HEK293T (cell line): ENCODE data around the gene RASSF4.

Experiments used
- CTCF ChIA-PET: fragments of 350-600 bp; formaldehyde crosslinking; extraction: SDS; loops from one replicate; lab custom pipeline; 2021; ENCODE audit warnings: antibody characterized with exemption, inconsistent platforms; lab: Yijun Ruan, JAX
- POLR2A ChIA-PET: fragments of 350-600 bp; formaldehyde crosslinking; extraction: SDS; loops from one replicate; lab custom pipeline; 2020; ENCODE audit warnings: antibody characterized with exemption, inconsistent platforms; lab: Yijun Ruan, JAX
- DNase-seq: peaks from one replicate; pipeline ENCODE4 v3.0.0; 2012; ENCODE audit warnings: mixed read lengths; ENCODE audit errors: extremely low spot score
- ARNT ChIP-seq: fragments of 450-650 bp; IDR thresholded peaks from 2 replicates; pipeline ENCODE4 v1.6.1; 2017; ENCODE audit warnings: mild to moderate bottlenecking
- BHLHE40 ChIP-seq: fragments of 450-650 bp; IDR thresholded peaks from 2 replicates; pipeline ENCODE4 v1.6.1; 2016; ENCODE audit warnings: mild to moderate bottlenecking, moderate library complexity, borderline replicate concordance
- CTBP1 ChIP-seq: fragments of 450-650 bp; IDR thresholded peaks from 2 replicates; pipeline ENCODE4 v1.6.1; 2016; ENCODE audit warnings: borderline replicate concordance
- ELF4 ChIP-seq: fragments of 450-650 bp; IDR thresholded peaks from 2 replicates; pipeline ENCODE4 v1.6.1; 2017; ENCODE audit warnings: antibody characterized with exemption
- FOXA1 ChIP-seq: fragments of 450-650 bp; IDR thresholded peaks from 2 replicates; pipeline ENCODE4 v1.6.1; 2016; ENCODE audit warnings: mild to moderate bottlenecking
- FOXK2 ChIP-seq: fragments of 450-650 bp; IDR thresholded peaks from 2 replicates; pipeline ENCODE4 v1.6.1; 2016; ENCODE audit warnings: mild to moderate bottlenecking
- FOXM1 ChIP-seq: fragments of 450-650 bp; IDR thresholded peaks from 2 replicates; pipeline ENCODE4 v1.6.1; 2017; ENCODE audit warnings: mild to moderate bottlenecking, borderline replicate concordance
- HDGF ChIP-seq: fragments of 450-650 bp; IDR thresholded peaks from 2 replicates; pipeline ENCODE4 v1.6.1; 2017; ENCODE audit warnings: antibody characterized with exemption, borderline replicate concordance
- L3MBTL2 ChIP-seq: fragments of 450-650 bp; conservative IDR thresholded peaks from 2 replicates; pipeline ENCODE4 v1.6.1; 2016; ENCODE audit warnings: mild to moderate bottlenecking
- LEF1 ChIP-seq: fragments of 450-650 bp; IDR thresholded peaks from 2 replicates; pipeline ENCODE4 v1.6.1; 2017; ENCODE audit warnings: mild to moderate bottlenecking, borderline replicate concordance
- NFRKB ChIP-seq: fragments of 450-650 bp; IDR thresholded peaks from 2 replicates; pipeline ENCODE4 v1.6.1; 2016; ENCODE audit warnings: mild to moderate bottlenecking, moderate library complexity
- SP1 ChIP-seq: fragments of 450-650 bp; IDR thresholded peaks from 2 replicates; pipeline ENCODE4 v1.6.1; 2017
- SUZ12 ChIP-seq: fragments of 450-650 bp; IDR thresholded peaks from 2 replicates; pipeline ENCODE4 v1.6.1; 2016; ENCODE audit warnings: mild to moderate bottlenecking
- TARDBP ChIP-seq: fragments of 450-650 bp; IDR thresholded peaks from 2 replicates; pipeline ENCODE4 v1.6.1; 2016
- ZNF384 ChIP-seq: fragments of 450-650 bp; IDR thresholded peaks from 2 replicates; pipeline ENCODE4 v1.6.1; 2016
- TF ChIP-seq, protein P1 (sequence below): fragments of 450-650 bp; IDR thresholded peaks from 2 replicates; pipeline ENCODE4 v1.6.1; 2016

The RASSF4 gene

DNA sequence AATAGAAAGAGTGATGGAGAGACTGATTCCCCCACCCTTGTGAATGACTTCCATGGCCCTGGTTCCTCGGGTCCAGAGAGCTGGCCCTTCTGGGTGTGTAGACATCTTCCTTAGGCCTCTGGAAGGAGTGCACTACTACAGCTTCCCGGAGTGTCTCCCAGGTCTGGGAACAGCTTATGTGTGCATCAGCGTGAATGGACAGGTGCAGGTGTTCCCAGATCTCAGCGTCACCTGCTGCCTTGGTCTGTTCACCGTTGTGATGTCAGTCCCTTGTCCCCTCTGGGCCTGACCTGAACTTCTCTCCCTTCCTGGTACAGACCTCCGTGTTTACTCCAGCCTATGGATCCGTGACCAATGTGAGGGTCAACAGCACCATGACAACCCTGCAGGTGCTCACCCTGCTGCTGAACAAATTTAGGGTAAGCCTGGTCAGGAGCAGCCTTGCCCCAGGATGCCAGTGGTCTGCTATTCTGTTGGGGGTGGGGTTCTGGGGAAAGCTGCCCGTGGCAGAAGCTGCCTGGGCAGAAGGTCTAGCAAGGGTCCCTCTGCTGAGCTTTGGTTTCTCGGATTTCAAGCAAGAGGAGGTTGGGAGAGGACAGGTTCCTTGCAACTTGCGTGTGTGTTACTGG lies 29.5 kb downstream of the RASSF4 start:
- POLR2A ChIA-PET, result no interaction called here
- TF ChIP-seq FOXK2, result no peak
- no peak for TF ChIP-seq SP1
- TF ChIP-seq HDGF, result no peak
- no peak for TF ChIP-seq TARDBP
- no peak for TF ChIP-seq ARNT
- no peak for TF ChIP-seq FOXM1
- TF ChIP-seq FOXA1, result no peak
- TF ChIP-seq, protein P1, sequence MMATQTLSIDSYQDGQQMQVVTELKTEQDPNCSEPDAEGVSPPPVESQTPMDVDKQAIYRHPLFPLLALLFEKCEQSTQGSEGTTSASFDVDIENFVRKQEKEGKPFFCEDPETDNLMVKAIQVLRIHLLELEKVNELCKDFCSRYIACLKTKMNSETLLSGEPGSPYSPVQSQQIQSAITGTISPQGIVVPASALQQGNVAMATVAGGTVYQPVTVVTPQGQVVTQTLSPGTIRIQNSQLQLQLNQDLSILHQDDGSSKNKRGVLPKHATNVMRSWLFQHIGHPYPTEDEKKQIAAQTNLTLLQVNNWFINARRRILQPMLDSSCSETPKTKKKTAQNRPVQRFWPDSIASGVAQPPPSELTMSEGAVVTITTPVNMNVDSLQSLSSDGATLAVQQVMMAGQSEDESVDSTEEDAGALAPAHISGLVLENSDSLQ, result no peak
- no peak for TF ChIP-seq NFRKB
- no peak for TF ChIP-seq L3MBTL2
- no peak for TF ChIP-seq ELF4
- no peak for TF ChIP-seq LEF1
- no peak for TF ChIP-seq BHLHE40
- no peak for TF ChIP-seq SUZ12
- no peak for TF ChIP-seq CTBP1
- TF ChIP-seq ZNF384, result no peak
- DNase-seq, result no peak
- CTCF ChIA-PET, result interaction anchor here (0.9 kb wide), 1 partner anchor 57 kb away, joined by 4 read pairs; no protein-coding TSS in a partner anchor

DNA sequence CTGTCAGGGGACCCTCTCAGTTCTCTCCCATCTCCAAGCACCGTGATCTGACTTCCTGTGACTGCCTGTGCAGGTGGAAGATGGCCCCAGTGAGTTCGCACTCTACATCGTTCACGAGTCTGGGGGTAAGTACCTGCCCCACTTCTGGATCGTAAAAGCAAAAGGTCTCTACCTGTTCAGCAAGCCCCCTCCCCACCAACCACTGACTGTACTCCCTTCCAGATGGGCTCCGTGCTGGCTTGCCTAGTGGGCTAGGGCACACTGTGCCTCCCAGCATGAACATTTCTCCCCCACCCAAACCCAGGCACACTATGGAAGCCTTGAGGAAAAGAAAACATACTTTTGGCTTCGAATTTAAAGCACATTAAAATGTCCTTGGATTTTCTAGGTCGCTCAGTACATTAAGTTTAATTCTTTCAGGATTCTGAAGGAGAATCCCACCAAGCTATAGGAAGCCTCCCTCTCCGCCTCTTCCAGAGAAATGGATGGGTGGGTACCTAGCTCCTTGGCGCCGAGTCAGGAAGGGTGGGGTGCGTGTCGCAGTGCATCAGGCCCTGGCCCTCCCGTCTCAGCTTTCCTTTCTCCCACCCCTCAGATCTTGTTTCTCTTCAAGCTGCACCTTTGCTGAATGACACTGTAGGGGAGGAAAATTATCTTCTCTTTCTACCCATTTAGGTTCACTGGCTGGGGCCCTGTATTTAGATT lies 30.1 kb downstream of the RASSF4 start:
- TF ChIP-seq FOXK2, result no peak
- no peak for TF ChIP-seq SP1
- no peak for TF ChIP-seq CTBP1
- TF ChIP-seq FOXM1, result no peak
- no peak for TF ChIP-seq L3MBTL2
- TF ChIP-seq ARNT, result no peak
- no peak for TF ChIP-seq FOXA1
- no peak for TF ChIP-seq LEF1
- no peak for TF ChIP-seq NFRKB
- no peak for TF ChIP-seq HDGF
- no peak for TF ChIP-seq SUZ12
- POLR2A ChIA-PET, result interaction anchor here (1.1 kb wide), 1 partner anchor 9 kb away, joined by 3 read pairs; no protein-coding TSS in a partner anchor
- CTCF ChIA-PET, result interaction anchor here (0.9 to 1.7 kb wide), 2 partner anchors 9 to 57 kb away, joined by 3 to 6 read pairs; no protein-coding TSS in a partner anchor
- DNase-seq, result no peak

DNA sequence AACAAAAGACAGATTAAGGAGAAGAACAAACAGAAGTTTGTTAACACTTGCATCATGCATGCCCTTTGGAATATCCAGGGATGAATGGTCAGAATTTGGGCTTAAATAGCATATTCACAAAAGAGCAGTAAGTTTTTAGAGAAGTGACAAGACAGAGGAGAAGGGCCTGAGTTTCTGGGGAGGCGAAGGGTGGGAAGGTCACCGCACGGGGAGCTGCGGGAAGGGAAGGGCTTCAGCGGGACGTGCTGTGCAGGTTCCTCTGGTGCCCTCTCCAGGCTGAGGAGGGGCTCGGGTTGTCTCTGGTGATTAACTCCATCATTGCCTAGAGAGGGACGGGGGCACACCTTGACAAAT lies 30.7 kb downstream of the RASSF4 start:
- ChIA-PET POLR2A (interaction anchor here (1.1 kb wide), 1 partner anchor 9 kb away, joined by 3 read pairs; no protein-coding TSS in a partner anchor), CTCF (interaction anchor here (0.9 to 1.7 kb wide), 2 partner anchors 9 to 58 kb away, joined by 3 to 6 read pairs; no protein-coding TSS in a partner anchor)
- TF ChIP-seq TARDBP, result no peak
- no peak for TF ChIP-seq ZNF384
- no peak for TF ChIP-seq FOXK2
- TF ChIP-seq FOXM1, result no peak
- no peak for TF ChIP-seq HDGF
- TF ChIP-seq SP1, result no peak
- DNase-seq, result no peak

DNA sequence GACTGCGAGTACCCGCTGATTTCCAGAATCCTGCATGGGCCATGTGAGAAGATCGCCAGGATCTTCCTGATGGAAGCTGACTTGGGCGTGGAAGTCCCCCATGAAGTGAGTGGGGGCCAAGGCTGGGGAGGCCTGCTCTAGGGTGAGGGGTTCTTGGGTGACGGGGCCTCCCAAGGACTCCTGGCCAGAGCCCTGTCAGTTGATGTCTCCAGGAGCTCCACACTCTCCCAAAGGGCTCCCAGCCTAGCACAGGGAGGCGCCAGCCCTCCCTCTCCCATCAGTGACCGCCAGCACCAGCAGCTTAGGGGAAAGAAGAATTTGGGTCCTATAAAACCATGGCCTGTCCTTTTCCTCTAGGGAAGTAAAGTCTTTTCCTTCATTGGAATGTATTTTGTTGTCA lies 31.4 kb downstream of the RASSF4 start:
- POLR2A ChIA-PET, result no interaction called here
- DNase-seq, result no peak
- CTCF ChIA-PET, result interaction anchor here (1.7 kb wide), 1 partner anchor 58 kb away, joined by 6 read pairs; no protein-coding TSS in a partner anchor
- TF ChIP-seq HDGF (no peak), SP1 (no peak), TARDBP (no peak)

DNA sequence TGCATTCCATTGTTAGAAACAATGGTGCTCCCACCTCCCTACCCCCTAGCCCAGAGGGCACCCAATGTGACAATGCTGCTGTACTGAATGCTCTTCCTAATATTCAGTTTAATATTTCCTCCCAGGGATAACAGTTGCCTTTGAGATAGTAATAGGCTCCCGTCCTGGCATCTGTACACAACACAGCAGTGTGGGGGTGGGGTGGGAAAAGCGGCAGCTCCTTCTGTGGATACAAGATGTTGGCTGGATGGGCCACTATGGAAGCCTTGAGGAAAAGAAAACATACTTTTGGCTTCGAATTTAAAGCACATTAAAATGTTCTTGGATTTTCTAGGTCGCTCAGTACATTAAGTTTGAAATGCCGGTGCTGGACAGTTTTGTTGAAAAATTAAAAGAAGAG lies 32.0 kb downstream of the RASSF4 start:
- POLR2A ChIA-PET, result no interaction called here

More for the DNA sequence above, 32.0 kb downstream of the RASSF4 start:
- CTCF ChIA-PET, result interaction anchor here (1.7 kb wide), 1 partner anchor 59 kb away, joined by 6 read pairs; no protein-coding TSS in a partner anchor
- TF ChIP-seq, protein P1, result no peak
- no peak for TF ChIP-seq HDGF
- TF ChIP-seq SP1, result no peak
- no peak for TF ChIP-seq NFRKB
- TF ChIP-seq FOXK2, result no peak
- TF ChIP-seq CTBP1, result no peak
- no peak for TF ChIP-seq LEF1
- no peak for TF ChIP-seq ELF4
- no peak for TF ChIP-seq BHLHE40
- TF ChIP-seq TARDBP, result no peak
- TF ChIP-seq FOXM1, result no peak
- no peak for TF ChIP-seq ARNT
- TF ChIP-seq ZNF384, result no peak
- TF ChIP-seq SUZ12, result no peak
- no peak for DNase-seq
